Uterus (tissue), 4 donors: ENCODE data around the gene ZFAND3. TPM values are rescaled to one million over a fixed set of nuclear protein-coding genes. Genes with fewer than 3 reads are reported as not detected.

Experiments used
- DNase-seq, 2 donors: peaks; one replicate each; pipeline ENCODE4 v3.0.0-alpha.2; 2019 to 2020
- H3K27ac ChIP-seq, 2 donors: fragments of 200-600 bp; sonication (generic); 1 replicate in 1 of 2; 2 replicates in 1 of 2; pipeline ENCODE4 v1.5.1; 2016 to 2018
- H3K27me3 ChIP-seq, 2 donors: fragments of 200-600 bp; sonication (generic); one replicate each; pipeline ENCODE4 v1.5.1; 2018 to 2019; ENCODE audit warnings: control low read depth in 1 of 2
- H3K36me3 ChIP-seq, 2 donors: fragments of 200-600 bp; sonication (generic); one replicate each; pipeline ENCODE4 v1.5.1; 2019; ENCODE audit warnings: control low read depth in 1 of 2
- H3K4me1 ChIP-seq, 2 donors: fragments of 200-600 bp; sonication (generic); one replicate each; pipeline ENCODE4 v1.5.1; 2018 to 2019; ENCODE audit warnings: control low read depth in 1 of 2
- H3K4me3 ChIP-seq, 2 donors: fragments of 200-600 bp; sonication (generic); 1 replicate in 1 of 2; 2 replicates in 1 of 2; pipeline ENCODE4 v1.5.1; 2018 to 2019; ENCODE audit warnings: mild to moderate bottlenecking in 1 of 2
- H3K9me3 ChIP-seq, 2 donors: fragments of 200-600 bp; sonication (generic); one replicate each; pipeline ENCODE4 v1.5.1; 2019; ENCODE audit warnings: control low read depth in 1 of 2
- POLR2A ChIP-seq, 2 donors: fragments of 450-650 bp; IDR thresholded peaks; one replicate each; pipeline ENCODE4 v1.6.1; 2016; ENCODE audit warnings: antibody characterized with exemption in 2 of 2, mild to moderate bottlenecking in 1 of 2, moderate library complexity in 1 of 2
- intact Hi-C: fragments of 100-400 bp; cut with DNase I; formaldehyde crosslinking; loops from one replicate; pipeline ENCODE4 v1.15.1; 2023; ENCODE audit warnings: low total_unique reads
- total RNA-seq, 4 donors: library from RNA; depleted of rRNA in 3 of 4; stranded (reverse); fragments of >200 nt in 3 of 4; gene quantifications; one replicate each; pipeline versions ENCODE4 v1.1.0 to v1.2.4, GENCODE V29; 2014 to 2023
- TF ChIP-seq, protein P1 (sequence below), 4 experiments: fragments of 200-600 bp in 2 of 4; fragments of 450-650 bp in 2 of 4; sonication (generic) in 2 of 4; IDR thresholded peaks; one replicate each; pipeline ENCODE4 v1.5.1; 2016 to 2019; ENCODE audit warnings: antibody characterized with exemption in 4 of 4, mild to moderate bottlenecking in 2 of 4, moderate library complexity in 1 of 4
- donor health status: DM: yes; HTN: yes; CAD: no.

ZFAND3 gene
- total RNA-seq, 4 donors from 2014 or later = 5.0 to 81.9 (median 54.6) TPM

- no peaks in the 10 kb centered on the region for H3K9me3 ChIP-seq
- intact Hi-C loops = no loop called here
- no peak for DNase-seq
- H3K27ac ChIP-seq = no peak overlapping the region
- H3K27me3 ChIP-seq = no peaks in the 10 kb centered on the region
- H3K4me3 ChIP-seq = no peak overlapping the region
- no peaks in the 10 kb centered on the region for H3K36me3 ChIP-seq
- no peaks in the 10 kb centered on the region for H3K4me1 ChIP-seq
- no peak for TF ChIP-seq POLR2A (IDR thresholded peaks at IDR 0.05)
- TF ChIP-seq, protein P1, sequence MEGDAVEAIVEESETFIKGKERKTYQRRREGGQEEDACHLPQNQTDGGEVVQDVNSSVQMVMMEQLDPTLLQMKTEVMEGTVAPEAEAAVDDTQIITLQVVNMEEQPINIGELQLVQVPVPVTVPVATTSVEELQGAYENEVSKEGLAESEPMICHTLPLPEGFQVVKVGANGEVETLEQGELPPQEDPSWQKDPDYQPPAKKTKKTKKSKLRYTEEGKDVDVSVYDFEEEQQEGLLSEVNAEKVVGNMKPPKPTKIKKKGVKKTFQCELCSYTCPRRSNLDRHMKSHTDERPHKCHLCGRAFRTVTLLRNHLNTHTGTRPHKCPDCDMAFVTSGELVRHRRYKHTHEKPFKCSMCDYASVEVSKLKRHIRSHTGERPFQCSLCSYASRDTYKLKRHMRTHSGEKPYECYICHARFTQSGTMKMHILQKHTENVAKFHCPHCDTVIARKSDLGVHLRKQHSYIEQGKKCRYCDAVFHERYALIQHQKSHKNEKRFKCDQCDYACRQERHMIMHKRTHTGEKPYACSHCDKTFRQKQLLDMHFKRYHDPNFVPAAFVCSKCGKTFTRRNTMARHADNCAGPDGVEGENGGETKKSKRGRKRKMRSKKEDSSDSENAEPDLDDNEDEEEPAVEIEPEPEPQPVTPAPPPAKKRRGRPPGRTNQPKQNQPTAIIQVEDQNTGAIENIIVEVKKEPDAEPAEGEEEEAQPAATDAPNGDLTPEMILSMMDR (IDR thresholded peaks at IDR 0.05) = no peak
Observed at GRCh38 chr6:38171997-38172738, 352.6 kb downstream of the ZFAND3 start.

GRCh38 chr6:38172739-38173410 lies 353.3 kb downstream of the ZFAND3 start:
- no peak for DNase-seq
- Histone ChIP-seq H3K4me1 (no peaks in the 10 kb centered on the region), H3K27ac (no peak overlapping the region), H3K36me3 (no peaks in the 10 kb centered on the region), H3K4me3 (no peak overlapping the region), H3K27me3 (no peaks in the 10 kb centered on the region), H3K9me3 (no peaks in the 10 kb centered on the region)
- TF ChIP-seq POLR2A (IDR thresholded peaks at IDR 0.05) = no peak
- TF ChIP-seq, protein P1 (IDR thresholded peaks at IDR 0.05) = no peak
- intact Hi-C loops = no loop called here

DNA sequence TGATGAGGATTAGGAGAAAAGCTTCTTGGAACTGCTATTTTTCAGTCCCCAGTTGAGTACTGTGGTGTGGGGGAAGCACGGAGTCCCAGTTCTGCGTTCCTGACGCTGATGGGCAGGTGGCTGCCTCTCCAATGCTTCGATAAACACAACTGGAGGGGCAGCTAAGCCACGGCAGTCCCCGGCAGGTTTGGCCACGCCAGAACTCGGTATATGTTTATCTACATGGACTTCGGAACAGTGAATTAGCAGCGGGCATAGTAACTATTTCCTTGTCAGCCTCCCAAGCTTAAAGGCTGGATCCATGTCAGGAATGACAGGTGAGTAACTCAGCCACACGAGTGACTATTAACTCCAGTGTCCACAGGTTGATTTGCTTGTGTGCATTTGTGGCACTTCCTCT lies 354.4 kb downstream of the ZFAND3 start:
- Histone ChIP-seq H3K36me3 (no peaks in the 10 kb centered on the region), H3K9me3 (no peaks in the 10 kb centered on the region), H3K27me3 (no peaks in the 10 kb centered on the region), H3K4me3 (no peak overlapping the region), H3K27ac (no peak overlapping the region), H3K4me1 (no peaks in the 10 kb centered on the region)
- intact Hi-C loops = no loop called here
- no peak for DNase-seq
- TF ChIP-seq POLR2A (IDR thresholded peaks at IDR 0.05) = no peak
- TF ChIP-seq, protein P1 (IDR thresholded peaks at IDR 0.05) = no peak

DNA sequence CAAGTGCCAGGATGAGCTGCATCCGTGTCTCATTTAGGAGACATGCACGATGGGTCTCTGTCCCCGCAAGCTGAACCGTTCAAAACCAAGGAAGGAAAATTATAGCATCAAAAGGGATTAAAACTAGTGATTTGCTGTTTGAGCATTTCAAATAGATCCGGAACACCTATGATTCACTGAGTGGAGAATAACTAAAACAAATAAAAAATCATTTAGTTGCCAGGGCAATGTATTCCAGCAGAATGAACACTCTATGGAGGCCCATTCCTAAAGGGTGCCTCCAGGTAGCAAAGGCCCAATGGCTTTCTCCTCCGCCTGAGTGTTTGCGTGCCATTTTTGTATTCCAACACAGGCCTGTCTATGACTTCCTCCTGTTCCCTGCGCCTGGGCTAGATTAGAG lies 354.8 kb downstream of the ZFAND3 start:
- DNase-seq = no peak
- Histone ChIP-seq H3K27ac (no peak overlapping the region), H3K4me1 (no peaks in the 10 kb centered on the region), H3K27me3 (no peaks in the 10 kb centered on the region), H3K36me3 (no peaks in the 10 kb centered on the region), H3K9me3 (no peaks in the 10 kb centered on the region), H3K4me3 (no peak overlapping the region)
- TF ChIP-seq, protein P1 (IDR thresholded peaks at IDR 0.05) = no peak
- intact Hi-C loops = no loop called here

DNA sequence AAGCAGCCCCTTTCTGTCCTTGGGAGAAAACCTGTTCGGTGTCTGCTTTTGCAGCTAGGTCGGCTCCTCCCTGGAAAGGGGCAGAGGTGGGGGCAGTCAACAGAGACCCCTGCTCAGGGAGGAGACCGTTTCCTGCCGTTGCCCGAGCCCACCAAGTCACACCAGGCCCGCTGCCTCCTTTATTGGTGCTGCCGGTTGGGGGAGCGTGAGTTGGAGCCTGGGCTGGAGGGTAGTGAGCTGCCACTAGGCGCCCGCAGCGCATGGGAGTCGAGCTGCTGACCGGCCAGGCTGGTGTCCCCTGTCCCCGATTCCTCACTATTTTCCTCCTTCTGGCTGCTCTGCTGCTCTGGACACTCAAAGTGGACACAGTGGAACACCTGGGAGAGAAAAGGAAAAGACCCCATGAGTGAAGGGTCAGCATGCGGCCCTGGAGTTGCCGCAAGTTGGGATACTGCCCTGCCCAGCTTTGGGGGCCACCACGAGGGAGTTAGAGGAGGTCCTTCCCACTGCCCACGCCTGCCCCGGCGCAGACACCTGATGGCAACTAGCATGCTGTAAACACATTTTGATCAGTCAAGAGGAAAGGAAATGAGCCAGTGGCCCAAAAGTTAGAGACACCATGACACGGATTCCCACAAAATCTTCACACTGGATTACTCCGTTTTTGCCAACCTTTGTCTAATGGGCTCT lies 355.4 kb downstream of the ZFAND3 start:
- H3K4me3 ChIP-seq = no peak overlapping the region
- no peak for TF ChIP-seq POLR2A (IDR thresholded peaks at IDR 0.05)
- TF ChIP-seq, protein P1 (IDR thresholded peaks at IDR 0.05) = no peak
- intact Hi-C loops = no loop called here
- H3K36me3 ChIP-seq = no peaks in the 10 kb centered on the region
- no peaks in the 10 kb centered on the region for H3K9me3 ChIP-seq
- no peaks in the 10 kb centered on the region for H3K4me1 ChIP-seq
- H3K27ac ChIP-seq = no peak overlapping the region
- DNase-seq = no peak
- no peaks in the 10 kb centered on the region for H3K27me3 ChIP-seq
